Hematopoietic multipotent progenitor cell treated with erythropoietin and hydrocortisone succinate and interleukin-3 and kit ligand, for 17 days (in vitro differentiated cells): ENCODE measurements around the gene CCDC154.
A peak's percentile ranks its signal among the peaks of the same experiment; 100 is the strongest.
"Not testable (repeated sequence)": the region's sequence is repeated elsewhere in the genome, so short reads cannot be mapped to it uniquely, and the experiment has no call there.

Experiments
- DNase-seq: peaks from one replicate; pipeline ENCODE4 v3.0.0-alpha.2; 2015; ENCODE audit warnings: low spot score

CCDC154 gene, protein sequence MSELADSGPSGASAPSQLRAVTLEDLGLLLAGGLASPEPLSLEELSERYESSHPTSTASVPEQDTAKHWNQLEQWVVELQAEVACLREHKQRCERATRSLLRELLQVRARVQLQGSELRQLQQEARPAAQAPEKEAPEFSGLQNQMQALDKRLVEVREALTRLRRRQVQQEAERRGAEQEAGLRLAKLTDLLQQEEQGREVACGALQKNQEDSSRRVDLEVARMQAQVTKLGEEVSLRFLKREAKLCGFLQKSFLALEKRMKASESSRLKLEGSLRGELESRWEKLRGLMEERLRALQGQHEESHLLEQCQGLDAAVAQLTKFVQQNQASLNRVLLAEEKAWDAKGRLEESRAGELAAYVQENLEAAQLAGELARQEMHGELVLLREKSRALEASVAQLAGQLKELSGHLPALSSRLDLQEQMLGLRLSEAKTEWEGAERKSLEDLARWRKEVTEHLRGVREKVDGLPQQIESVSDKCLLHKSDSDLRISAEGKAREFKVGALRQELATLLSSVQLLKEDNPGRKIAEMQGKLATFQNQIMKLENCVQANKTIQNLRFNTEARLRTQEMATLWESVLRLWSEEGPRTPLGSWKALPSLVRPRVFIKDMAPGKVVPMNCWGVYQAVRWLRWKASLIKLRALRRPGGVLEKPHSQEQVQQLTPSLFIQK

DNA sequence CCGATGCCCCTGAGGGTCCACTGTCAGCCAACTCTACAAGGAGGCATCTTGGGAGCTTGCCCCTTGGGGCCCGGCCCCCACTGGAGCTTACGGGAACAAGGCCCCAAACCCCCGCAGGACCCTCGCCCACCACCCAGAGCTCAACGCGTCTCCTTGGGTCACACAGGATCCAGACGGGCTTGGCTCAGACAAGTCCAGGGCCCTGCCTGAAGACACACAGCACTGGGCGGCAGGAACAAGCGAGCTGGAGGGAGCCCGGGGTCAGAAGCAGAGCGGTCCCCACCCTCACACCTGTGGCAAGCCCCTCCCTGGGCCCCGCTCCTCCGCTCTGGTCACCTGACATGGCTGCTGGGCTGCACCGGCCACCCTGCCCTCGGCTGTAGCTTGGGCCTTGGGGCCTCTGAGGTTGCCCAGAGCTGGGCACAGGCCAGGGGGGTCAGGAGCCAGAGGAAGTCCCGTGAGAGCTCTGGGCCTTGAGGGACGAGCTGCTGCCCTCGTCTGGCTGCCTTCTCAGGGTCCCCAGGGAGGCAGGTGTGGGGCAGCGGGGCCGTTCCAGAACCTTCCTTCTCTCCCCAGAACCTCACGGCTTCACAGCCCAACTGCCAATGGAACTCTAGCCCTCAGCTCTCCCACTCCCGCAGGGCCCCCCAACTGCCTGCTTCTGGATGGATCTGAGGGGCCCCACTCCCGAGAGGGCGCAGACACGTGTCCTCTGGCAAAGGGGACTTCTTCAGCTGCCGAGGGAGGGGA, at the start of gene CCDC154:
TSS of gene CCDC154 (minus strand) at position 577 of the 750 bp plus-strand sequence. CDS start at position 343, 234 bp downstream.
- DNase-seq = no peak

DNA sequence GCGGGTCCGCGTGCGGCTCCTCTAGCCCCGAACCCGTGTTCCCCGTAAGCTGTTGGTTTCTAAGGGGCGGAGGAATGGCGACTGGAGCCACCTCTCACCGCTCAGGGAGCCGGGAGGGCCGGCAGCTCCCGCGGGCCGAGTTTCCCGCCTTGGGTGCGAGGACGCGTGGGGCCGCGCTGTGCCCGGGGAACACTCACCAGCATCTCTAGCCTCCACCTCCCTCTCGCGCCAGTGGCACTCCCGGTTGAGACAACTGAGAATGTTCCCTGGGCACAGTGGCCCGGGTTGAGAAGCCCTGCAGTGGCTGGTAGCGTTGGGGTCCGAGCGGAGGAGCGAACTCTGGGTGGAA, 49.4 kb upstream of the CCDC154 start:
- DNase-seq = no peak

DNA sequence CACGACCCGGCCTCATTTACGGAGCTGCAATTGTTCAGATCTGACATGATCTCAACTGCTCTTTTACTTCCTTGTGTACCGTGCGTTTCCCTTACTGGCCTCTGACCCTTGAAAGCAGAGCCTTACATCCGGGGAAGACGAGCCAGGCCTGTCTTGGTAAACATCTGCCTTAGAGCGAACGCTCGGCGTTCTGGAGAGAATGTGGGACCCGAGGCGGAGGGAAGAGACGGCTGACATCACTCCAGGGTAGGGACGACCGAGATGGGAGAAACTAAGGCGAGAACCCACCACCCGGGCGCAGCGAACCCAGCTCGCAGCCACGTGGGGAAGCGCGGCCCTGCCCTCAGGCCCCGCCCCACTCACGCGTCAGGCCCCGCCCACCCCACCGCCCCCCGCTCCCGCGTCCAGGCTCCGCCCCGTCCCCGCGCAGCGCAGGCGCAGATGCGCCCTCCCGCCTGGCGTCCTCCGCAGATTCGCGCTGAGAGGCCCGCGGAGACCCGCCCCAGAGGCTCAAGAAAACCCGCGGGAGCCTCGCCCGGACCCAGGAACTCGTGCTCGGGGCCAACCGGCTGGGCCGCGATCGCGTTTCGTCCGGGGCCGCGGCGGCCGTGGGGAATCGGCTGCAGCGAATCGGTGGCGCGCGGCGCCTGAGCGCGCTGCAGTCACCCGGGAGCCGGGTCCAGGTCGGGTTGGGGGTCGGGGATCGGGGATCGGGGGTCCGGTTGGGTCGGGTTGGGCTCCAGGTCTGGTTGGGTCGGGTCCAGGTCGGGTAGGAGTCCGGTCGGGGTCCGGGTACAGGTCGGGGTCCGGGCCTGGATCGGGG, 48.8 kb upstream of the CCDC154 start, which contains the start of gene TELO2:
TSS of gene TELO2 (plus strand) at position 438 of the 823 bp plus-strand sequence. CDS start 922 bp downstream, outside the sequence.
- DNase-seq = peak; percentile 88

DNA sequence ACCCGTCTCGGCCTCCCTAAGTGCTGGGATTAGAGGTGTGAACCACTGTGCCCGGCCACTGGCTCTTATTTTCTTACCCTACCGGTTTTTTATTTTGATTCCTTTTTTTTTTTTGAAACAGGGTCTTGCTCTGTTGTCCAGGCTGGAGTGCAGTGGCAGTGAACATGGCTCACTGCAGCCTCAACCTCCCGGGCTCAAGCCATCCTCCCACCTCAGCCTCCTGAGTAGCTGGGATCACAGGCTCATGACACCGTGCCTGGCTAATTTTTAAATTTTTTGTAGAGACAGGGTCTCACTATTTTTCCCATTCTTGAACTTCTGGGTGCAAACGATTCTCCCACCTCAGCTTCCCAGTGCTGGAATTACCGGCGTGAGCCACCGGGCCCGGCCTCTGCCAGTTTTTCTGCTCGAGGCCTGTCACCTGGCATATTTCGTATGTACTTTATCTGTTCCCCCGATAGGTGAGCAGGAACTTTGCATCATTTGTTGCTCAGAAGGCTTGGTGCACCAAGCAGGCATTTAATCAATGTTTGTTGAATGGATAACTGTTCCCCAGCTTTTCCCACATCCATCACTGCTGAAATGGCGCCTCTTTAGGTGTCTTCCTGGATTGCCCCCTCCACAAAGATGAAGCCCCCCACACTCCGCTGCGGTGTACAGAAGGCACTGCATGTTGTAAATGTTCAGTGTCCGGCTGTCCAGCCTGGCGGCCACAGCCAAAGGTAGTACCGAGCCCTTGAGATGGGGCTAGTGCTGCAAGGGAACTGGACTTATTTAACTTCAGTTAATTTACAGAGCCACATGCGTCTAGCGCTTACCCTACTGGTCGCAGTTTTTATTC, 47.9 kb upstream of the CCDC154 start:
- DNase-seq = no peak

DNA sequence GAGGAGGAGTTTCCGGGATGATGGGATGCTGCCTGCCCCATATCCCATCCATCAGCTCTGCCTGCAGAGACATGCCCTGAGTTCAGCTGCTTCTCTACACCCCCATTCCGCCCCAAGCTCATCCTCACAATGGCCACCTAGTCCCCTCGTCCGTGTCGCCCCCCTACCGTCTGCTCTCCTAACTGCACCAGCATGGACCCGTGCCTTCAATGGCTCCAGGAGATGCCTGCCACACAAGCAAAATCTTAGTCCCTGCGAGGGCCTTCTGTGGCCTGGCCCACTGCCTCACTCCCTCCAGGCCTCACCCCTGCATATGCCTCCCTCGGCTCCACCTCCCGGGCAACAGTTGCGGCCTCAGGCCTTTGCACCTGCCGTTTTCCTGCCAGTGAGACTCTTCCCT, 47.0 kb upstream of the CCDC154 start:
- no peak for DNase-seq

DNA sequence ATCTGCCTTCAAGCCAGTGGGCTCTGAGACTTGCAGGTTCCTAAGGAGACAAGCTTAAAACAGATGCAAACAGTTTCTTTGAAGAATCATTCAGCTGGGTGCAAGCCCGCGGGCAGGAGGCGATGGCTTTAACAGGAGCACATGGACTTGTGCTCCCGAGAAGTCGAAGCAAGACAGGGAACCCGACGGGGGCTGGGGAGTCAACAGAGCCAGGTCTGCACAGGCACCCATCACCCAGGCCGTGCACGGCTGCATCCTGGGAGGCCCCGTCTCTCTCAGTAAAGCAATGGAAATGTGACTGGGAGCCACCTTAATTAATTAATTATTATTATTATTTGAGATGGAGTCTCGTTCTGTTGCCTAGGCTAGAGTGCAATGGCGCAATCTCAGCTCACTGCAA, 44.7 kb upstream of the CCDC154 start:
- DNase-seq = no peak

DNA sequence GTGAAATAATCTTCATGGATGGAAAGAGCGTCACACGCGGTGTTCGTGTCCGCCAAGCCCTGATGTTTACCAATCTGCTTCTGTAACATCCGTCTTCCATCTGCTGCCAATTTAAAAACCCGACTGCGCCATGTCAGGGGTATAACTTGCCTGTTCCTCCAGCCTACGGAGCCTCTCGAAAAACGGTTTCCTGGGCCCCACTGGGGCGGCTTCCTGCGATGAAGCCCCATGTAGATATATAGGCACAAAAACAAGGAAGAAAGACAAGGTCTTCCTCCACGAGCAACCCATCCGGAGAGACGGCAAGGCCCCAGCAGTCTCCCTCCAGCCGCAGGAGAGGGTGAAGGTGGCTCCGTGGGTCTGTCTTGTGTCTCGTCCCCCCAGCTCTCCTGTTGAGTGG, 44.3 kb upstream of the CCDC154 start, which contains the start of gene PTX4:
TSS of gene PTX4 (minus strand) at position 326 of the 400 bp plus-strand sequence. CDS start at position 291, 35 bp downstream.
- no peak for DNase-seq

DNA sequence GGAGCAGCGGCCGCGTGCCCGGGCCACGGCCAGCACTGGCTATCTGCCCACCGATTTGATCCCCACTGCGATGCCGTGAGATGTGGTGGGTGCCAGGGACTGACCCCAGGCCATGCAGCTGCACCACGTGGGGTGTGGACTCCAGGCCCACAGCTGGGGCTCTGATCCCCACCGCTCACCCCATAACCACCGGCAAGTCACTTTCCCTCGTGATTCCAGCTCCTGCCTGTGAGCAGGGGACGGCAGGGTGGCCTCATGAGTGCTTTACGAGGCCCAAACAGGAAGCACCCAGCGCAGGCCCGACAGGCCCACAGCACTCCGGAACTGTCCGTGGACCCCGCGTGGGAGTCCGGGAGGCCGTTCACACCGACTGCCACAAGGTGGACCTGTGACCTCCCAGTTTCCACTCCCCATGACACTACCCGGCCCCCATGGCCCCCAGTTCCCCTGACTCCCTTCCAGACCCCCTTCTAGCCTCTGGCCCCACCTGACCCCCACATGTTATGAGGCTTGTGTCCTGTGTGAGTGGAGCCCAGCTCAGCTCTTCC, 43.8 kb upstream of the CCDC154 start:
- DNase-seq = no peak

DNA sequence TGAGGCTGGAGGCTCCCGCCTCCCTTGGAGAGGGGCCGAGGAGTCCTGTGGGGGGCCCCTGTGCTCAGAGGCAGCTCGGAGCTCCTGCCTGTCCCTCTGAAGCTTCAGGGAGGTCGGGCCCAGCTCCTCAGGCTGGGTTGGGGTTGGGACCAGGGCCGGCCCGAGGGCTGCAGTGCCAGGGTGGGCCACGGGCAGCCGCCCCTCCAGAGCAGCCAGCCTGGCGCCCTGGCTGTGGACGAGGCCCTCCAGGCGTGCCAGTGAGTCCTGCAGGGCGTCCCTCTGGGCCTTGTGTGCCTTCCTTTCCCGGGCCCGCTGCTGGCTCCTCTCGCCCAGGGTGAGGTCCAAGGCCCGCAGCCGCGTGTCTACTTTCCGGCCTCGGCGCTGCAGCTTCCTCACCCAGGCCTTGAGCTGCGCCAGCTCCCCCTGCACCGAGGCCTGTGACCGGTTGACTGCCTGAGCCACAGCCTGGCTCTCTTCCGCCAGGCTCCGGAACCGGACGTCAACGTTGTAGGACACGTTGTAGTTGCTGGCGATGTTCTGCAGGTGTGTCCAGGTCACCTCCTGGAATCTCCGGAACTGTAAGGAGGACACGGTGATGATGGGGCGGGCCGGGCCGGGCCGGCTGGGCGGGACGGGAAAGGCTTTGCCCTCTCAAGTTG, 43.2 kb upstream of the CCDC154 start:
- DNase-seq = no peak

DNA sequence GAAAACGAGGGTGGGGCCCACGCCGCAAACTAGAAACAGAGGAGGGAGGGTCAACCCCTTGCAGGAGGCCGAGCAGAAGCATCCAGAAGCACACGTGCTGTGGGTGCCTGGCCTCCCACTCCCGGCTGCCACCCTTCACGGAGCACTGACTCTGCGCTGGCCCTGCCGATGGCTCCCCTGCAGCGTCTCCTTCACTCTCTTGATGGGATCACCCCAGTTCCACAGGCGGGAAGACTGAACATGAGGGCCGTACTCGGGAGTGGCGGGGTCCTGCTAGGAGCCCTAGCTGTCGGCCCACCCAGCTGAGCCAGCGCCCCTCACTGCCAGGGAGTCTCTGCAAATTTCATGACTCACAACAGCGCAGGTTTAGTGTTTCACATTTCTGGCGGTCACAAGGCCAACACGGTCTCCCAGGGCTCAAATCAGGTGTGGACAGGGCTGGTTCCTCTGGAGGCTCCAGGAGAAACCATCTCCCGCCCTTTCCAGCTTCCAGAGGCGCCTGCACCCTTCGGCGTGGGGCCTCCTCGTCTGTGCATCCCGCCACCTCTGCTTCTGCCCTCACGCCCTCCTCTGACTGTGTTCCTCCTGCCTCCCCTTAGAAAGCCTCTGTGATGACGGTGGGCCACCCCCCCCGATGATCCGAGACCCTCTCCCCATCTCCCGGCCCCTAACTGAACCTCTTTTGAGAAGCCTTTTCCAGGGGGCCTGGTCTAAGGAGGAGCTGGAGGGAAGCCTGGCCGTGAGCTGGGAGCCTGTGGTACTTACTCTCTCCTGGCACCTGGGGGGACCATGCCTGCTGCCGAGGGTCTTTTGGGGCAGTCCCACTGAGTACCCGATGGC, 42.4 kb upstream of the CCDC154 start:
- DNase-seq = no peak

DNA sequence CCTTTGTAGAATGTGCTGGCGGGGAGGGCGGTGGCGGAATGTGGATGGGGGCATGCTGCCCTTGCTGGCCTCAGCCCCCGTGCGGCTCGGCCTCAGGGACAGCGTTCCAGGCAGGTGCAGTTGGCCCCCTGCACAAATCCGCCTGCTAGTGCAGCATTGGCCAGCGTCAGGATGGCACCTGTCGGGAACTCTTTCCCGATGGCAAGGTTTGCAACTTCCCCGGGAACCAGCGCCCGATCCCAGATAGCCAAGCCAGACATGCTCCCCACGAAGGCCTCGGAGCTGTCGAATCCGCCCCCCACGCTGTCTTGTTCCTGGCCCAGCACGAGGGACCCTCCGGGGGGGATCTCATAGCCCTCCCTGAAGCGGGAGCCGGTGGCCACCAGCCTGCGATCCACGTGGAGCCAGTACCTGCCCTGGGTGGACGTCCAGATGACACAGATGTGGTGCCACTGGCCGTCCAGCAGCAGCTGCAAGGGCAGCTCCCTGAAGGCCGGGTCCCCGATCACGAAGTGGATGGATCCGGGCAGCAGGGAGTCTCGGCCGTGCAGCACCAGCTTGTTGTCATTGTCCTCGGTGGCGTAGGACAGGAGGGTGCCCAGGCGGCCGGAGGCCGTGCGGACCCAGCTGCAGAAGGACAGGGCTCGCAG, 41.6 kb upstream of the CCDC154 start:
- no peak for DNase-seq

DNA sequence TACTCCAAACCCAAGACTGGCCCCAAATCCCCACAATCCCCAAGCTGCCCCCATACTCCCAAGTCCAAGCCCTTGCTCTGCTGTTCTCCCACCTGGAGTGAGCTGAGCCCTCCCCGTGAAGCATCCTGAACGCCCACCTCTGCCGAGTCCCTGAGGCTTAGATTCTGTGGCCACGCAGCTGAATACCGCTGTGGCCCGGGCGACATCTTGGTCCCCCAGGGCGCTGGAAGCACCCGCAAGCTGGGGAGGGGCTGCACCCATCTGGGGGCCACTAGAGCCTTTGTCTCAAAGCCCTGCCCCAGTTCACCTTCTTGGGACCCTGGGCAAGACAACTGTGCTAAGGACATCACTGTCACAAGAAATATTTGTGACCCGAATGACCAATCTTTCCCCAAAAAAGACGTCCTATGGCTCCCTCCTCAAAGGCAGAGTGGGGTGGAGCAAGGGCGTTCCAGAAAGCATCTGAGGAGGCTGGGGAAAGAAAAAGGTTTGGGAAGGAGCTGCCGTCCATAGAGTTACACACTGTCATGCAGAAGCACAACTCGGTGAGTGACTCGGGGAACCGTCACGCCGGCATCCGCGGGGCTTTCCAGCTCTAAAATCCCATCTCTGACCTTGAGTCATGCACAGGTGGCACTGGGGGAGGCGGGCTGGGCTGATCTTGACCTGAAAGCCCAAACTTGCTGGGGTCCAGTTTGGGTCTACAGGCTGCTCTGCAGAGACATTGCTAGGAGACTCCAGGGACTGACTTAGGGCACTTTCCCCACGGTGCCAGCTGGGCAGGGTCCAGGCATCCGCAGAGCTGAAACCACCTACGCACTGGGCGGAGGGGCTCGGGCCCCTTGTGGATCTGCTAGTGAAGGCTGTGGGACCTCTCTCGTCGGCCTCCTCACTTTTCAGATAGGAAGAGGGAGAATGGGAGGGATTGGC, 37.8 kb upstream of the CCDC154 start:
- DNase-seq = no peak

DNA sequence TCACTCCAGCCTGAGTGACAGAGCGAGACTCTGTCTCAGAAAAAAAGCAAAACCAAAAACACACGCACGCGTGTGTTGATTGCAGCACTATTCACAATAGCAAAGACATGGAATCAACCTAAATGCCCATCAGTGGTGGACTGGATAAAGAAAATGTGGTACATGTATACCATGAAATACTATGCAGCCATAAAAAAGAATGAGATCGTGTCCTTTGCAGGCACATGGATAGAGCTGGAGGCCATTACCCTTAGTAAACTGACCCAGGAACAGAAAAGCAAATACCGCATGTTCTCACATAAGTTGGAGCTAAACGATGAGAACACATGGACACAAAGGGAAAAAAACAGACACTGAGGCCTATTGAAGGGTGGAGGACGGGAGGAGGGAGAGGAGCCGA, 34.6 kb upstream of the CCDC154 start:
- DNase-seq = not testable (repeated sequence)

DNA sequence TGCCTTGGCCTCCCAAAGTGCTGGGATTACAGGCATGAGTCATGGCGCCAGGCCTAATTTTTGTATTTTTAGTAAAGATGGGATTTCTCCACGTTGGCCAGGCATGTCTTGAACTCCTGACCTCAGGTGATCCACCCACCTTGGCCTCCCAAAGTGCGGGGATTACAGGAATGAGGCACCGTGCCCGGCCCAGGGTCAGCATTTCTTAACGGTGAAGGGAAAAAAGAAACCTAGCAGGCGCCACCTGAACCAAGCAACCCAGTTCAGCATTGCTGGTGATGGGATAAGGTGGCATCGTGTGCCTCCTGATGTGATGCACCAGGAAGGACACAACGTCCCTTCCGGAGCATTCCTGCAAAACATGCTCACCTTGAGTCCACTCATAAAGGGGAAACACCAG, 32.7 kb upstream of the CCDC154 start:
- no peak for DNase-seq

DNA sequence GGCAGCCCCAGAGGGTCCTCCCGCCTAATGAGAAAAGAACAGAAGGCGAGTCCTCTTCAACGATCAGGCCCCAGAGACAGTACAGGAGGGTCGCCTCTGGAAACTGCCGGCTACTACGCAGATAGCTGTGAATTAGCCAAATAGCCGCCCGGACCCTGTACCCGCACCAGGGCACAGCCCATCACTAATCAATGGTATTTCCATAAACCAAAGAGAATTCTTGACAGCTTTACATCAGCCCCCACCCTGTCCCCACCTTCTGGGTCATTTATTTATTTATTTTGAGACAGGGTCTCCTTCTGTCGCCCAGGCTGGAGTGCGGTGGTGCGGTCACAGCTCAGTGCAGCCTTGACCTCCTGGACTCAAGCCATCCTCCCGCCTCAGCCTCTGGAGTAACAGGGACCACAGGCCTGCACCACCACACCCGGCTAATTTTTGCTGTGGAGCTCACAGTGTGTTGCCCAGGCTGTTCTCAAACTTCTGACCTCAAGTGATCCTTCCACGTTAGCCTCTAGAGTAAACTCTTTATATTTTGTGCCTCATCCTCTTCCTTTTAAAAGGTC, 31.3 kb upstream of the CCDC154 start:
- DNase-seq = no peak

DNA sequence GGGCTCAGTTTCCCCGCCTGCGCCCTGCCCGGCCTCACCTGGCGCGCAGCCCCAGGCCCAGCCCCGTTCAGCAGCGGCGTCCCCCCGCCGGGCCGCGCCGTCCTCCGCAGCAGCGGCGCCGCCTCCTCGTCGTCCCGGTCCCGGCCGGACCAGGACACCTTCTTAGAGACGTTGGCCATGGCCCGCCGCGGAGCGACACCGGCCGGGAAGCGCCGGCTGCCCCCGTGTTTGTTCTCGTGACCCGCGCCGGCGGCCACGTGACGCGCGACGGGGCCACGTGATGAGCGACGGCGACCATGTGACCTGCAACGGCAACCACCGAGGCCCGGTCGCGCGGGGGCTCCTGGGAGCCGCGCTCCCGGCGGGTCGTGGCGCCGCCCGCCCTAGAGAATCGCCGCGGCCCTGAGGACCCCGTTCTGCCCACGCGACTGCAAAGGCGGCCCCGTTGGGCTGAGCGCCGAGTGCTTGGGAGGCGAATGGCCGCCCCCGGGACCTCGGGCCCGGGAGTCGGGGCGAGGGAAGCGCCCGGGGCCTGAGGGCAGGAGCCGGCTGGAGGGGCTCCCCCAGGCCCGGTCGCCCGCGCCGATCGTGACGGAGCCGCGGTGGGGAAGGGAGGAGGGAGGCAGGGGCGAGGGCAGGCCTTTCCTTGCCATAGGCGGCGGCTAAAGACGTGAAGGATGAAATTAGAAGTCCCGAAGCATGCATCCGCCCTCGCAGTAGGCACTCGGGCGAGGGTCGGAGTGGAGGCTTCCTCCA, 30.6 kb upstream of the CCDC154 start, which contains the start of gene CLCN7:
TSS of gene CLCN7 (minus strand) at position 233 of the 756 bp plus-strand sequence. CDS start at position 179, 54 bp downstream.
- peak; percentile 86 for DNase-seq
